Esophagus (tissue), 2 donors: Measurements from ENCODE around the gene RASGRP4. TPM values are rescaled to one million over a fixed set of nuclear protein-coding genes. Genes with fewer than 3 reads are reported as not detected.
"Not testable (repeated sequence)": the region's sequence is repeated elsewhere in the genome, so short reads cannot be mapped to it uniquely, and the experiment has no call there.

Experiments
- H3K27ac ChIP-seq, 2 donors: one replicate each; pipeline ENCODE4 v1.5.1; 2013; ENCODE audit warnings: low read depth in 2 of 2, mild to moderate bottlenecking in 2 of 2, inconsistent platforms in 1 of 2, low read length in 1 of 2, moderate library complexity in 1 of 2
- H3K27me3 ChIP-seq, 2 donors: one replicate each; pipeline ENCODE4 v1.6.1; 2013; ENCODE audit warnings: low read length in 2 of 2, control low read depth in 1 of 2, mild to moderate bottlenecking in 1 of 2; ENCODE audit not compliant: insufficient read depth in 2 of 2, control insufficient read depth in 1 of 2
- H3K36me3 ChIP-seq, 2 donors: one replicate each; pipeline ENCODE4 v1.6.1; 2013; ENCODE audit warnings: low read length in 1 of 2; ENCODE audit not compliant: control insufficient read depth in 2 of 2, insufficient read depth in 2 of 2
- H3K4me1 ChIP-seq, 2 donors: one replicate each; pipeline ENCODE4 v1.6.1; 2013; ENCODE audit warnings: low read length in 1 of 2; ENCODE audit not compliant: control insufficient read depth in 2 of 2, insufficient read depth in 2 of 2
- H3K4me3 ChIP-seq, 2 donors: one replicate each; pipeline ENCODE4 v1.5.1; 2013; ENCODE audit warnings: low read length in 2 of 2, mild to moderate bottlenecking in 2 of 2, low read depth in 1 of 2, moderate library complexity in 1 of 2
- H3K9me3 ChIP-seq, 2 donors: one replicate each; pipeline ENCODE4 v1.6.1; 2013; ENCODE audit warnings: mild to moderate bottlenecking in 2 of 2, low read depth in 1 of 2, low read length in 1 of 2, moderate library complexity in 1 of 2; ENCODE audit not compliant: control insufficient read depth in 2 of 2, insufficient read depth in 1 of 2
- WGBS, 2 donors: extraction: QIAGEN DNeasy Blood & Tissue Kit; methylation state at CpG; one replicate each; pipeline ENCODE4 v1.1.7; 2013; 5-methylcytosine and 5-hydroxymethylcytosine counted together
- polyA plus RNA-seq, 2 donors: library from polyadenylated mRNA; stranded (reverse); fragments of 200-250 nt; gene quantifications; one replicate each; pipeline ENCODE4 v1.2.3, GENCODE V29; 2013
- donor health status: healthy with polysubstance abuse.
- donor health status: Bipolar disorder and iron deficiency.

Gene RASGRP4
- polyA plus RNA-seq, 2 donors, result 0.24 to 0.35 TPM

GRCh38 chr19:38437295-38437694 lies 11.3 kb upstream of the RASGRP4 start:
- 89 to 91% methylated on average over 6 of the region's 6 CpGs for WGBS, 2 donors
- H3K4me1 ChIP-seq, result peaks cover 3% of the 10 kb centered on the region in 2 donors
- H3K27me3 ChIP-seq, result no peaks in the 10 kb centered on the region
- no peaks in the 10 kb centered on the region for H3K9me3 ChIP-seq
- no peak overlapping the region for H3K4me3 ChIP-seq
- H3K27ac ChIP-seq, result no peak overlapping the region
- H3K36me3 ChIP-seq, result no peaks in the 10 kb centered on the region

DNA sequence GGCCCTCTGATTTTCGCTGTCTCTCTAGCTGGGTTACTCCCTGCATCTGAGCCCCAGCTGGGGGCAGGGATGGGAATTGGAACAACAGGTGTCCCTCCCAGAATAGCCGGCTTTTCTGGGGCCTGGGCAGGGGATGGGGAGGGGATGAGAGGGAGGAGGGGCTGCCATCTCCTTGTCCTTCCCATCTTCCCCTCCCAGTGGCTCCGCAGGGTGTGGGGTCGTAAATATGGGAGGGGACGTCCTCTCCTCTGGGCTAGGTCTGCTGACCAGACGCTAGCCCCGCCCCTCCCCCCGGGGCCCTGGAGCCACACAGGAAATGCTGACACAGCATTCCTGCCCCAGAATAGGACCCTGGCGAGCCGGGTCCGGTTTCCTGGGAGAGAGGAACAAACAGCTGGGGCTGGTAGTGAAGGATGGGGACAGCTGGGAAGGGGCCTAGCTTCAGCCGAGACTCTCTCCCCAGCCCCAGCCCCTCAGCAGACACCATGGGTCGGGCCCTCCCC lies 8.6 kb upstream of the RASGRP4 start:
- Histone ChIP-seq H3K27ac (no peak overlapping the region), H3K27me3 (no peaks in the 10 kb centered on the region)

GRCh38 chr19:38433268-38433733 lies 7.3 kb upstream of the RASGRP4 start, which contains the start of gene RYR1:
RYR1 (plus strand) TSS chr19:38433691; CDS start chr19:38433830, 139 bp downstream.
- H3K4me3 ChIP-seq, result no peak within 1 kb of the TSS
- WGBS, 2 donors, result 14 to 17% methylated on average over 20 of the region's 20 CpGs

More for the DNA sequence above, 8.6 kb upstream of the RASGRP4 start:
- Histone ChIP-seq H3K9me3 (no peaks in the 10 kb centered on the region), H3K4me1 (peaks cover 3% of the 10 kb centered on the region in 2 donors), H3K36me3 (no peaks in the 10 kb centered on the region), H3K4me3 (no peak overlapping the region)
- 16 to 22% methylated on average over 13 of the region's 13 CpGs for WGBS, 2 donors

DNA sequence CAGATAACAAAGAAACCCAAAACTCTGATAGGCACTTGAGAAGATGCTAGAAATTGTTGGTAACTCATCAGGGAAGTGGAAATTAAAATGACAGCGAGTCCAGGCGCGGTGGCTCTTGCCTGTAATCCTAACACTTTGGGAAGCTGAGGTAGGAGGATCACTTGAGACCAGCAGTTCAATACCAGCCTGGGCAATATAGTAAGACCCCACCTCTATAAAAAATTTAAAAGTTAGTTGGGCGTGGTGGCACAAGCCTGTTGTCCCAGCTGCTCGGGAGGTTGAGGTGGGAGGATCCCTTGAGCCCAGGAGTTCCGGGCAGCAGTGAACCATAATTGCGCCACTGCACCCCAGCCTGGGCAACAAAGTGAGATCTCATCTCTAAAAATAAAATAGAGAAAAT lies 4.9 kb upstream of the RASGRP4 start:
- 81% methylated on average over 7 of the region's 7 CpGs for WGBS, 2 donors
- H3K9me3 ChIP-seq, result no peaks in the 10 kb centered on the region
- no peak overlapping the region for H3K27ac ChIP-seq
- no peaks in the 10 kb centered on the region for H3K27me3 ChIP-seq
- H3K4me3 ChIP-seq, result no peak overlapping the region
- no peaks in the 10 kb centered on the region for H3K36me3 ChIP-seq
- peaks cover 3% of the 10 kb centered on the region in 2 donors for H3K4me1 ChIP-seq

More at GRCh38 chr19:38433268-38433733, 7.3 kb upstream of the RASGRP4 start, which contains the start of gene RYR1:
- no peaks in the 10 kb centered on the region for H3K9me3 ChIP-seq
- H3K4me1 ChIP-seq, result peaks cover 3% of the 10 kb centered on the region in 2 donors
- H3K27me3 ChIP-seq, result no peaks in the 10 kb centered on the region
- H3K36me3 ChIP-seq, result no peaks in the 10 kb centered on the region
- H3K27ac ChIP-seq, result no peak within 1 kb of the TSS

DNA sequence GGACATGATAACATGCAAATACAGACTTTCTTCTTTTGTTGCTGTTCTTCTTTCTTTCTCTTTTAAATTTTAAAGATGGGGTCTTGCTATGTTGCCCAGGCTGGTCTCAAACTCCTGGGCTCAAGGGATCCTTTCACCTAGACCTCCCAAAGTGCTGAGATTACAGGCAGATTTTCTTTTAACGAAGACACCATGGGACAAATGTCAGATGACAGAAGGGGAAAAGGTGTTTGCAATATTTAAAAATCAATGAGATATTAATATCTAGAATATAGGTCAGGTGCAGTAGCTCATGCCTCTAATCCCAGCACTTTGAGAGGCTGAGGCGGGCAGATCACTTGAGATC lies 3.8 kb upstream of the RASGRP4 start:
- WGBS, 2 donors, result 70 to 87% methylated on average over 2 of the region's 2 CpGs
- Histone ChIP-seq H3K36me3 (no peaks in the 10 kb centered on the region), H3K9me3 (no peaks in the 10 kb centered on the region), H3K27me3 (no peaks in the 10 kb centered on the region), H3K4me3 (no peak overlapping the region), H3K4me1 (peaks cover 3% of the 10 kb centered on the region in 2 donors), H3K27ac (no peak overlapping the region)

DNA sequence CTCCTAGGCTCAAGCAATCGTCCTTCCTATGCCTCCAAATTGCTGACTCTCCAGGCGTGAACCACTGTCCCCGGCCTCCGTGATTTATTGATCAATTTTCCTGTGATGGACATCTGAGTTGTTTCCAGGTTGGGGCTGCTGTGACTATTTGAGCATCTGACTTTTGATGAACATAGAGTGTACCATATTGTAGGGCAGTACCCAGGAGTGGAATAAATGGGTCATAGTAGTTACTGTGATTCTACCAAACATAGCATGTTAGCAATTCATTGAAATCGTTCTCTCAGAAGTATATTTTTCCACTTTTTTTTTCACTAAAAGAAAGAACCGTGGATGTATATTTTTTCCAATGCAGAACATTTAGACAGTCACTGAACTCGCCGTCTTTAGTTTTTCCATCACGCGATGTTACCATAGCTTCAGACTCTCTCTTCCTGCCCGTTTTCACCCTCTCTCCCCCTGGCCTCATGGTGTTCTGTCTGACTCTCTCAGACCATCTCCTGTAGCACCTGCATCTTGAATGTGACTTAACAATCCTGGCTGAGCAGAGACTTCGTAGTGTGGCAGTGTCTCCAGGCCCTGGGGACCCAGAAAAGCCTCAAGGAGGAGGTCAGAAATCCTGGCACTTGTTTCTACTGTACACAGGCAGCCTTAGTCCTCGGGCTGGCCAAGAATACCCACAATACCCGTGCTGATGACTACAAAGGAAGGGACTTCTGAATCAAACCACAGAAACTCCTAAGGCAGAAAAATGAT lies 3.2 kb upstream of the RASGRP4 start:
- no peak overlapping the region for H3K4me3 ChIP-seq
- no peaks in the 10 kb centered on the region for H3K9me3 ChIP-seq
- H3K4me1 ChIP-seq, result peaks cover 3% of the 10 kb centered on the region in 2 donors
- 56 to 58% methylated on average over 14 of the region's 14 CpGs for WGBS, 2 donors
- no peaks in the 10 kb centered on the region for H3K27me3 ChIP-seq
- no peaks in the 10 kb centered on the region for H3K36me3 ChIP-seq
- no peak overlapping the region for H3K27ac ChIP-seq

DNA sequence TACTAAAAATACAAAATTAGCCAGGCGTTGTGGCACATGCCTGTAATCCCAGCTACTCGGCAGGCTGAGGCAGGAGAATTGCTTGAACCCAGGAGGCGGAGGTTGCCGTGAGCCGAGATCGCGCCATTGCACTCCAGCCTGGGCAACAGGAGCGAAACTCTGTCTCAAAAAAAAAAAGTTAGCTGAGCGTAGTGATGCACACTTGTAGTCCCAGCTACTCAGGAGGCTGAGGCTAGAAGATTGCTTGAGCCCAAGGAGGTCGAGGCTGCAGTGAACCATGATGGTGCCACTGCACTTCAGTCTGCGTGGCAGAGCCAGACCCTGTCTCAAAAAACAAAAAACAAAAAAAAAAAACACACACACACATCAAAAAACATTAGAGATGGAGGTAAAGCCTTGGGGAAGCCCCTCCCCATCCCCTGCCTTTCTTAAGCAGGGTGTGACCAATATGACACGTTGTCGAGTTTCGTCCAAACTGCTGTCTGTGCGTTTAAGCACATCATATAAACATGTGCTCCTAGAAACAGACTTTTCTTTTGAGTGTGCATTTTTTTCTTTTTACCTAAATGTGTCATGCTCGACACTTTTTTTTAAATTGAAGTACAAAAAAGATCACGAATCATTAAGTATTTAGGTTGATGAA lies 1.1 kb upstream of the RASGRP4 start:
- not testable (repeated sequence) for H3K27ac ChIP-seq, H3K4me1 ChIP-seq, H3K9me3 ChIP-seq, H3K36me3 ChIP-seq, H3K4me3 ChIP-seq, H3K27me3 ChIP-seq
- WGBS, 2 donors, result 52 to 61% methylated on average over 17 of the region's 17 CpGs

GRCh38 chr19:38425222-38425809 lies 703 bp downstream of the RASGRP4 start:
- 75% methylated on average over 6 to 7 of the region's 7 CpGs for WGBS, 2 donors
- H3K27me3 ChIP-seq, result no peaks in the 10 kb centered on the region
- no peak overlapping the region for H3K4me3 ChIP-seq
- no peak overlapping the region for H3K27ac ChIP-seq
- no peaks in the 10 kb centered on the region for H3K4me1 ChIP-seq
- H3K9me3 ChIP-seq, result no peaks in the 10 kb centered on the region
- H3K36me3 ChIP-seq, result no peaks in the 10 kb centered on the region

GRCh38 chr19:38424272-38424671 lies 1.7 kb downstream of the RASGRP4 start:
- Histone ChIP-seq H3K9me3 (no peaks in the 10 kb centered on the region), H3K36me3 (no peaks in the 10 kb centered on the region), H3K27me3 (peaks cover 0 to 3% of the 10 kb centered on the region in 2 donors), H3K4me3 (no peak overlapping the region), H3K27ac (no peak overlapping the region), H3K4me1 (no peaks in the 10 kb centered on the region)
- WGBS, 2 donors, result 80 to 87% methylated on average over 4 to 5 of the region's 5 CpGs
